Measurements from ENCODE around the gene PDE6H. TPM values are rescaled to one million over a fixed set of nuclear protein-coding genes. Genes with fewer than 3 reads are reported as not detected.

PDE6H gene
- total RNA-seq, 1 donor from 2014 or later, result not detected

DNA sequence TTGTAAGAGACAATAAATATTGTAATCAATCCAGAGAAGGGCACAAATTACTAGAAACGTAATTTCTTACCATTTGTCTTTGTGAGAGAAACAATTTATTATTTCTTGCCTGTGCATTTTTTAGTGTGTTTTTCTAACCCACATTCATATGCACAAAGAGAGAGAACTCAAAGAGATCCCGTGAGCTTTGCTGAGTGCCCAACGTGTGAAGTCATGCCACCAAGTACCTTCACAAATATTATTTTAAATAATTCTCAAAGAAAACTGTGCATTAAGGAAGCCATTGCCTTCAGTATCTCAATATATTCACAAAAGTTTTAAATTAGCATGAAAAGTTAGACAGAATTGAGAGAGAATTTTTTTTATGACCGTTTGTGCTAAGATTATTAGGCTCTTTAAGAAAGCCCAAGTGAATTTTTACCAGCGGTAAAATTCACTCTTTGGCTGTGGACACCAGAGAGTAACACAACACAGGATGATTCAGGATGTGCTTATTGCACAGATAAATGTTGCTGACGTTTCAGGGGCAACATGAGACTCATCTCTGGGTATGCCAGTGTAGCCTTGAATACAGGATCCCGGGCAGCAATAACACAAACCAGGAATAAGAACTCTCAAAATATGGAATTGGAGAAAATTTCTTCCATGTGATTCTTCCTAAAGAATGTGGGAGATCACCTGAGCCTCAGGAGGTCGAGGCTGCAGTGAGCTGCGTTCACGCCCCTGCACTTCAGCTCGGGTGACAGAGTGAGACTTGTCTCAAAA is 14.3 kb upstream of the PDE6H start:
- no peaks in the 10 kb centered on the region for H3K9me3 Mint-ChIP-seq (ENCODE audit: unreplicated experiment)
- no peak overlapping the region for H3K27ac Mint-ChIP-seq (ENCODE audit: unreplicated experiment)

GRCh38 chr12:14959126-14959440 is 13.8 kb upstream of the PDE6H start:
- DNase-seq, result no peak
- TF ChIP-seq CTCF (IDR thresholded peaks at IDR 0.05; ENCODE audit: partially characterized antibody, unreplicated experiment), result no peak
- H3K27ac Mint-ChIP-seq (ENCODE audit: unreplicated experiment), result no peak overlapping the region
- no peaks in the 10 kb centered on the region for H3K9me3 Mint-ChIP-seq (ENCODE audit: unreplicated experiment)
- H3K4me1 Mint-ChIP-seq (ENCODE audit: low read depth, unreplicated experiment), result no peaks in the 10 kb centered on the region
- H3K36me3 Mint-ChIP-seq (ENCODE audit: unreplicated experiment), result no peaks in the 10 kb centered on the region
- H3K27me3 Mint-ChIP-seq (ENCODE audit: unreplicated experiment), result no peaks in the 10 kb centered on the region
- H3K4me3 Mint-ChIP-seq (ENCODE audit: unreplicated experiment), result no peak overlapping the region

More for the DNA sequence above, 14.3 kb upstream of the PDE6H start:
- Mint-ChIP-seq H3K4me1 (ENCODE audit: low read depth, unreplicated experiment) (no peaks in the 10 kb centered on the region), H3K36me3 (ENCODE audit: unreplicated experiment) (no peaks in the 10 kb centered on the region), H3K27me3 (ENCODE audit: unreplicated experiment) (no peaks in the 10 kb centered on the region), H3K4me3 (ENCODE audit: unreplicated experiment) (no peak overlapping the region)
- no peak for DNase-seq
- no peak for TF ChIP-seq CTCF (IDR thresholded peaks at IDR 0.05; ENCODE audit: partially characterized antibody, unreplicated experiment)

DNA sequence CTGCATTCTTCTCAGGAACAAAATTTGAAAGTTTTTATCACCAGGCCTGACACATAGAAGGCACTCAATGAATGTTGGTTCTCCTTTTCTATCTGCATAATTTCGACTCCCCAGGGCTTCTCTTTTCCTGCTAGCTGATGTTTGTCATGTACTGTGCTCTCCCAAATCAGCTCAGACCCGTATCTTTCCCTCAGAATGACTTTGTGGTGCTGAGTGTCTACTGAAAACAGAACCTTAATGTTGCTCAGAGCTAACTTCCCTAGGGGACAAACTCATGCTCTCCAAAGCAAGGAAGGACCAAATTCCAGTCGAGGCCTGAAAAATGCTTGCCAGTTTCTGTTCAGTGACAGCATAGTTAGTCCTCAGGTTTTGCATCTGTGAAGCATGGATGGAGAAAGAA is 13.4 kb upstream of the PDE6H start:
- H3K9me3 Mint-ChIP-seq (ENCODE audit: unreplicated experiment), result no peaks in the 10 kb centered on the region
- no peak overlapping the region for H3K27ac Mint-ChIP-seq (ENCODE audit: unreplicated experiment)
- no peaks in the 10 kb centered on the region for H3K27me3 Mint-ChIP-seq (ENCODE audit: unreplicated experiment)
- no peak for DNase-seq
- no peaks in the 10 kb centered on the region for H3K4me1 Mint-ChIP-seq (ENCODE audit: low read depth, unreplicated experiment)
- H3K4me3 Mint-ChIP-seq (ENCODE audit: unreplicated experiment), result no peak overlapping the region
- no peak for TF ChIP-seq CTCF (IDR thresholded peaks at IDR 0.05; ENCODE audit: partially characterized antibody, unreplicated experiment)
- no peaks in the 10 kb centered on the region for H3K36me3 Mint-ChIP-seq (ENCODE audit: unreplicated experiment)

GRCh38 chr12:14959916-14960496 is 12.8 kb upstream of the PDE6H start:
- Mint-ChIP-seq H3K27ac (ENCODE audit: unreplicated experiment) (no peak overlapping the region), H3K4me1 (ENCODE audit: low read depth, unreplicated experiment) (no peaks in the 10 kb centered on the region), H3K27me3 (ENCODE audit: unreplicated experiment) (no peaks in the 10 kb centered on the region), H3K4me3 (ENCODE audit: unreplicated experiment) (no peak overlapping the region), H3K36me3 (ENCODE audit: unreplicated experiment) (no peaks in the 10 kb centered on the region), H3K9me3 (ENCODE audit: unreplicated experiment) (no peaks in the 10 kb centered on the region)
- no peak for DNase-seq
- TF ChIP-seq CTCF (IDR thresholded peaks at IDR 0.05; ENCODE audit: partially characterized antibody, unreplicated experiment), result no peak

Measured in glutamatergic neuron (in vitro differentiated cells).